GM23338 (cell line): ENCODE measurements around the gene TRUB1. TPM values are rescaled to one million over a fixed set of nuclear protein-coding genes. Genes with fewer than 3 reads are reported as not detected.
A peak's percentile ranks its signal among the peaks of the same experiment; 100 is the strongest.

Experiments used
- ATAC-seq: fragments of 200-7000 bp; cut with Tn5 transposase; 3 replicates; pipeline ENCODE4 v1.9.1; 2020
- DNase-seq: peaks from one replicate; pipeline ENCODE4 v3.0.0-alpha.2; 2015; ENCODE audit warnings: low spot score
- H2AFZ ChIP-seq: fragments of 200-600 bp; sonication (generic); 2 replicates; pipeline ENCODE4 v1.8.0; 2016; ENCODE audit warnings: antibody characterized with exemption, mild to moderate bottlenecking, moderate library complexity
- H3F3A ChIP-seq: fragments of 200-600 bp; sonication (generic); replicated peaks from 2 replicates; pipeline ENCODE4 v1.8.0; 2017; ENCODE audit warnings: antibody characterized with exemption, mixed run types, low read depth
- H3K27ac ChIP-seq: fragments of 200-600 bp; sonication (generic); 2 replicates; pipeline ENCODE4 v1.6.1; 2016; ENCODE audit warnings: low read depth
- H3K27me3 ChIP-seq: fragments of 200-600 bp; sonication (generic); 2 replicates; pipeline ENCODE4 v1.8.0; 2016; ENCODE audit warnings: mild to moderate bottlenecking, mixed run types, moderate library complexity; ENCODE audit not compliant: insufficient read depth
- H3K36me3 ChIP-seq: fragments of 200-600 bp; sonication (generic); 2 replicates; pipeline ENCODE4 v1.8.0; 2016; ENCODE audit warnings: mild to moderate bottlenecking; ENCODE audit not compliant: insufficient read depth
- H3K4me1 ChIP-seq: fragments of 200-600 bp; sonication (generic); 2 replicates; pipeline ENCODE4 v1.8.0; 2016; ENCODE audit warnings: mild to moderate bottlenecking, moderate library complexity; ENCODE audit not compliant: insufficient read depth
- H3K4me2 ChIP-seq: fragments of 200-600 bp; sonication (generic); 2 replicates; pipeline ENCODE4 v1.7.1; 2017; ENCODE audit warnings: mixed run types
- H3K4me3 ChIP-seq: fragments of 200-600 bp; sonication (generic); 2 replicates; pipeline ENCODE4 v1.6.1; 2016; ENCODE audit warnings: mixed run types
- H3K79me2 ChIP-seq: fragments of 200-600 bp; sonication (generic); replicated peaks from 2 replicates; pipeline ENCODE4 v1.8.0; 2017; ENCODE audit warnings: mild to moderate bottlenecking; ENCODE audit not compliant: insufficient read depth
- H3K9me2 ChIP-seq: fragments of 200-600 bp; sonication (generic); 2 replicates; pipeline ENCODE4 v1.8.0; 2017; ENCODE audit not compliant: insufficient read depth
- H4K20me1 ChIP-seq: fragments of 200-600 bp; sonication (generic); replicated peaks from 2 replicates; pipeline ENCODE4 v1.8.0; 2017; ENCODE audit warnings: mild to moderate bottlenecking; ENCODE audit not compliant: insufficient read depth
- H3K27ac Mint-ChIP-seq: 2 replicates; pipeline ENCODE4 v1.8.0; 2020; ENCODE audit warnings: inconsistent platforms, mild to moderate bottlenecking, moderate library complexity, mixed read lengths
- H3K27me3 Mint-ChIP-seq: 3 replicates; pipeline ENCODE4 v1.8.0; 2022; ENCODE audit warnings: low read depth, mild to moderate bottlenecking, moderate library complexity, mixed read lengths, inconsistent platforms; ENCODE audit not compliant: insufficient read depth, poor library complexity
- H3K36me3 Mint-ChIP-seq: 3 replicates; pipeline ENCODE4 v1.8.0; 2021; ENCODE audit warnings: low read depth, mild to moderate bottlenecking, inconsistent platforms, moderate library complexity, mixed read lengths
- H3K4me1 Mint-ChIP-seq: 3 replicates; pipeline ENCODE4 v1.8.0; 2020; ENCODE audit warnings: mild to moderate bottlenecking, inconsistent platforms, mixed read lengths
- H3K4me3 Mint-ChIP-seq: 3 replicates; pipeline ENCODE4 v1.8.0; 2021; ENCODE audit warnings: moderate library complexity, mild to moderate bottlenecking, inconsistent platforms, mixed read lengths
- H3K9me3 Mint-ChIP-seq: 3 replicates; pipeline ENCODE4 v1.8.0; 2020; ENCODE audit warnings: moderate library complexity, mild to moderate bottlenecking, inconsistent platforms, mixed read lengths
- ETS1 ChIP-seq: IDR thresholded peaks from 2 replicates; pipeline ENCODE4 v1.6.1; 2016; ENCODE audit warnings: antibody characterized with exemption
- EZH2 ChIP-seq: fragments of 200-600 bp; sonication (generic); IDR thresholded peaks from one replicate; pipeline ENCODE4 v1.8.0; 2017; ENCODE audit warnings: antibody characterized with exemption, mild to moderate bottlenecking, low read depth; ENCODE audit not compliant: unreplicated experiment
- EZH2phosphoT487 ChIP-seq: fragments of 200-600 bp; sonication (generic); IDR thresholded peaks from one replicate; pipeline ENCODE4 v1.8.1; 2018; ENCODE audit warnings: antibody characterized with exemption; ENCODE audit not compliant: unreplicated experiment
- JUNB ChIP-seq: IDR thresholded peaks from one replicate; pipeline ENCODE4 v1.6.1; 2016; ENCODE audit warnings: antibody characterized with exemption; ENCODE audit not compliant: unreplicated experiment
- REST ChIP-seq: IDR thresholded peaks from one replicate; pipeline ENCODE4 v1.6.1; 2018; ENCODE audit warnings: antibody characterized with exemption; ENCODE audit not compliant: unreplicated experiment
- STAT1 ChIP-seq: IDR thresholded peaks from one replicate; pipeline ENCODE4 v1.6.1; 2016; ENCODE audit warnings: antibody characterized with exemption; ENCODE audit not compliant: unreplicated experiment
- ZNF114 ChIP-seq: fragments of 250-450 bp; sonication (Bioruptor Pico); IDR thresholded peaks from 2 replicates; pipeline ENCODE4 v1.5.0; 2020; ENCODE audit warnings: mild to moderate bottlenecking, moderate library complexity
- ZNF331 ChIP-seq: fragments of 250-450 bp; sonication (Bioruptor Pico); IDR thresholded peaks from 2 replicates; pipeline ENCODE4 v1.5.0; 2020; ENCODE audit warnings: low read depth, mild to moderate bottlenecking, moderate library complexity
- ZNF462 ChIP-seq: fragments of 250-450 bp; sonication (Bioruptor Pico); IDR thresholded peaks from 2 replicates; pipeline ENCODE4 v1.5.0; 2020; ENCODE audit warnings: mild to moderate bottlenecking, moderate library complexity
- polyA plus RNA-seq: library from polyadenylated mRNA; unstranded; fragments of >200 nt; fragmentation: Nextera tagmentation; extraction: Ambion mirVana; gene quantifications from 2 replicates; pipeline ENCODE4 v1.2.1, GENCODE V29; 2016
- total RNA-seq: library from RNA; depleted of rRNA; stranded (reverse); fragments of >200 nt; shearing (Covaris generic); gene quantifications from 2 replicates; pipeline ENCODE4 v1.2.3, GENCODE V29; 2014

TRUB1 gene
- total and polyA plus RNA-seq, 2 experiments from 2014 or later, result 15.5 to 34.5 TPM

- TF ChIP-seq EZH2 (no peak), ETS1 (no peak), ZNF462 (no peak), STAT1 (no peak), ZNF331 (CRISPR knock-in tag) (no peak), JUNB (no peak), ZNF114 (CRISPR knock-in tag) (no peak), REST (no peak), EZH2phosphoT487 (no peak)
- Histone ChIP-seq H3K27ac (no peak overlapping the region), H3K4me1 (peaks cover 21% of the 10 kb centered on the region), H3K27me3 (no peaks in the 10 kb centered on the region), H3K36me3 (no peaks in the 10 kb centered on the region), H3F3A (no peaks in the 10 kb centered on the region), H3K9me2 (no peaks in the 10 kb centered on the region), H3K79me2 (no peaks in the 10 kb centered on the region), H4K20me1 (no peaks in the 10 kb centered on the region), H3K4me2 (no peak overlapping the region), H3K4me3 (no peak overlapping the region), H2AFZ (no peak overlapping the region)
- H3K4me1 Mint-ChIP-seq, result peaks cover 23% of the 10 kb centered on the region
- H3K27ac Mint-ChIP-seq, result 0 out of 2 replicates have a peak overlapping the region, but pooled peaks have one; percentile 75
- no peak overlapping the region for H3K4me3 Mint-ChIP-seq
- no peak for DNase-seq
- no peak for ATAC-seq
- no peaks in the 10 kb centered on the region for H3K27me3 Mint-ChIP-seq
- peaks cover 5% of the 10 kb centered on the region; the same call in 2 of the 3 replicates for H3K9me3 Mint-ChIP-seq
- H3K36me3 Mint-ChIP-seq, result peaks cover 13% of the 10 kb centered on the region; the same call in 2 of the 3 replicates
Measured at GRCh38 chr10:114916653-114917052, 21.3 kb upstream of the TRUB1 start.
